WTC11 (cell line): ENCODE data around the gene SEPTIN8. TPM values are rescaled to one million over a fixed set of nuclear protein-coding genes. Genes with fewer than 3 reads are reported as not detected.

Source experiments
- ATAC-seq: fragments of 200-7000 bp; cut with Tn5 transposase; 2 replicates; pipeline ENCODE4 v1.10.0; 2021; ENCODE audit warnings: mild to moderate bottlenecking, moderate library complexity
- CTCF ChIA-PET: fragments of 300-600 bp; sonication (Branson Sonifier 250); formaldehyde crosslinking; loops from one replicate; lab custom pipeline; 2021; ENCODE audit warnings: antibody characterized with exemption; lab: Charles Lee
- POLR2A ChIA-PET: fragments of 350-600 bp; sonication (Branson Sonifier 250); formaldehyde crosslinking; loops from one replicate; lab custom pipeline; 2021; ENCODE audit warnings: antibody characterized with exemption; lab: Charles Lee
- DNase-seq: peaks from one replicate; pipeline ENCODE4 v3.0.0; 2021; ENCODE audit warnings: low spot score
- H3K27ac Mint-ChIP-seq: 2 replicates; pipeline ENCODE4 v1.8.0; 2021; ENCODE audit warnings: mixed read lengths
- H3K27me3 Mint-ChIP-seq: 2 replicates; pipeline ENCODE4 v1.8.0; 2021; ENCODE audit warnings: low read depth, mild to moderate bottlenecking, moderate library complexity, mixed read lengths
- H3K36me3 Mint-ChIP-seq: 2 replicates; pipeline ENCODE4 v1.8.0; 2021; ENCODE audit warnings: mixed read lengths
- H3K4me1 Mint-ChIP-seq: 2 replicates; pipeline ENCODE4 v1.8.0; 2022; ENCODE audit warnings: mixed read lengths
- H3K4me3 Mint-ChIP-seq: 2 replicates; pipeline ENCODE4 v1.8.0; 2021; ENCODE audit warnings: mild to moderate bottlenecking, moderate library complexity, mixed read lengths
- H3K9me3 Mint-ChIP-seq: 2 replicates; pipeline ENCODE4 v1.8.0; 2021; ENCODE audit warnings: mixed read lengths
- ARID4B ChIP-seq: sonication (generic); formaldehyde crosslinking; IDR thresholded peaks from 2 replicates; pipeline ENCODE4 v1.8.0; 2023; ENCODE audit warnings: missing genetic modification reagents, mild to moderate bottlenecking, borderline replicate concordance
- ATF1 ChIP-seq: sonication (generic); formaldehyde crosslinking; IDR thresholded peaks from 2 replicates; pipeline ENCODE4 v1.8.1; 2023; ENCODE audit warnings: mild to moderate bottlenecking, moderate library complexity, missing genetic modification reagents
- ERG ChIP-seq: fragments of 250-450 bp; sonication (Bioruptor Pico); IDR thresholded peaks from 2 replicates; pipeline ENCODE4 v1.8.0; 2021; ENCODE audit warnings: mild to moderate bottlenecking
- GABPB1 ChIP-seq: sonication (generic); formaldehyde crosslinking; IDR thresholded peaks from 2 replicates; pipeline ENCODE4 v1.8.1; 2023; ENCODE audit warnings: mild to moderate bottlenecking, missing genetic modification reagents
- HMGXB4 ChIP-seq: sonication (generic); formaldehyde crosslinking; IDR thresholded peaks from 2 replicates; pipeline ENCODE4 v1.8.1; 2023; ENCODE audit warnings: mild to moderate bottlenecking, moderate library complexity, missing genetic modification reagents
- RORB ChIP-seq: fragments of 250-450 bp; sonication (Bioruptor Pico); IDR thresholded peaks from 2 replicates; pipeline ENCODE4 v1.9.0; 2021; ENCODE audit warnings: mild to moderate bottlenecking
- TEAD4 ChIP-seq: sonication (generic); formaldehyde crosslinking; IDR thresholded peaks from 2 replicates; pipeline ENCODE4 v1.8.0; 2022; ENCODE audit warnings: mild to moderate bottlenecking, missing genetic modification reagents
- ZBTB43 ChIP-seq: sonication (generic); formaldehyde crosslinking; IDR thresholded peaks from 2 replicates; pipeline ENCODE4 v1.8.1; 2023; ENCODE audit warnings: mild to moderate bottlenecking, missing genetic modification reagents
- ZNF317 ChIP-seq: sonication (generic); formaldehyde crosslinking; IDR thresholded peaks from 2 replicates; pipeline ENCODE4 v1.8.1; 2023; ENCODE audit warnings: low read depth, mild to moderate bottlenecking, moderate library complexity, missing genetic modification reagents, borderline replicate concordance
- ZSCAN18 ChIP-seq: fragments of 250-450 bp; sonication (Bioruptor Pico); IDR thresholded peaks from 2 replicates; pipeline ENCODE4 v2.1.2; 2022; ENCODE audit warnings: mild to moderate bottlenecking, moderate library complexity
- total RNA-seq: library from RNA; stranded (reverse); gene quantifications from 3 replicates; pipeline ENCODE4 v1.2.3, GENCODE V29; 2021
- TF ChIP-seq, protein P1 (sequence below): sonication (generic); formaldehyde crosslinking; IDR thresholded peaks from 2 replicates; pipeline ENCODE4 v1.8.1; 2023; ENCODE audit warnings: mild to moderate bottlenecking, missing genetic modification reagents
- TF ChIP-seq, protein P2 (sequence below): sonication (generic); formaldehyde crosslinking; IDR thresholded peaks from 2 replicates; pipeline ENCODE4 v1.8.1; 2022; ENCODE audit warnings: missing genetic modification reagents, borderline replicate concordance

SEPTIN8 gene
- total RNA-seq, 1 experiment from 2014 or later, result 35.8 TPM

DNA sequence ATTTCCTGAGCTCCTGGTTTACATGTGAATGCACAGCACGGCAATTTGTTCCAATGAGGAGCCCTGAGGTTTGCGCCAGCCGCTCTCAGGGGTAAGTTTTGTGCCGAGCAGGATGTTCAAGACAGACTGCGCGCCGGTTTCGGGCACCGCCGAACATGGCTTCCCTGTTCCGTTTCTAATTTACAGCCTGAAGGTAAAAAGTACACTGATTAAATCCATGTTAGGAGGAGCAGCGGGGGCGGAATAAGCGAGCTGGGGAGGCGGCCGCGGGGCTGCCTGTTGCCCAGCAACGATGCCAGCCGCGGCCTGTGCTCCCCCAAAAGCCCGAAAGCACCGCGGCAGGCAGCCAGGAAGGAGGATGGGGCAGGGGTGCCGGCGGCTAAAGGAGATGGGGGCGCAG is 42.4 kb upstream of the SEPTIN8 start (continued):
- no peak for TF ChIP-seq ATF1 (CRISPR knock-in tag)
- TF ChIP-seq GABPB1 (CRISPR knock-in tag), result no peak
- no peak for TF ChIP-seq ZSCAN18 (CRISPR knock-in tag)
- no peak for TF ChIP-seq RORB (CRISPR knock-in tag)
- TF ChIP-seq ZNF317, result no peak

- TF ChIP-seq ZBTB43, result no peak
- TF ChIP-seq, protein P1, sequence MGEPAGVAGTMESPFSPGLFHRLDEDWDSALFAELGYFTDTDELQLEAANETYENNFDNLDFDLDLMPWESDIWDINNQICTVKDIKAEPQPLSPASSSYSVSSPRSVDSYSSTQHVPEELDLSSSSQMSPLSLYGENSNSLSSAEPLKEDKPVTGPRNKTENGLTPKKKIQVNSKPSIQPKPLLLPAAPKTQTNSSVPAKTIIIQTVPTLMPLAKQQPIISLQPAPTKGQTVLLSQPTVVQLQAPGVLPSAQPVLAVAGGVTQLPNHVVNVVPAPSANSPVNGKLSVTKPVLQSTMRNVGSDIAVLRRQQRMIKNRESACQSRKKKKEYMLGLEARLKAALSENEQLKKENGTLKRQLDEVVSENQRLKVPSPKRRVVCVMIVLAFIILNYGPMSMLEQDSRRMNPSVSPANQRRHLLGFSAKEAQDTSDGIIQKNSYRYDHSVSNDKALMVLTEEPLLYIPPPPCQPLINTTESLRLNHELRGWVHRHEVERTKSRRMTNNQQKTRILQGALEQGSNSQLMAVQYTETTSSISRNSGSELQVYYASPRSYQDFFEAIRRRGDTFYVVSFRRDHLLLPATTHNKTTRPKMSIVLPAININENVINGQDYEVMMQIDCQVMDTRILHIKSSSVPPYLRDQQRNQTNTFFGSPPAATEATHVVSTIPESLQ (CRISPR knock-in tag), result no peak
- no peak for TF ChIP-seq TEAD4 (CRISPR knock-in tag)
- TF ChIP-seq, protein P2, sequence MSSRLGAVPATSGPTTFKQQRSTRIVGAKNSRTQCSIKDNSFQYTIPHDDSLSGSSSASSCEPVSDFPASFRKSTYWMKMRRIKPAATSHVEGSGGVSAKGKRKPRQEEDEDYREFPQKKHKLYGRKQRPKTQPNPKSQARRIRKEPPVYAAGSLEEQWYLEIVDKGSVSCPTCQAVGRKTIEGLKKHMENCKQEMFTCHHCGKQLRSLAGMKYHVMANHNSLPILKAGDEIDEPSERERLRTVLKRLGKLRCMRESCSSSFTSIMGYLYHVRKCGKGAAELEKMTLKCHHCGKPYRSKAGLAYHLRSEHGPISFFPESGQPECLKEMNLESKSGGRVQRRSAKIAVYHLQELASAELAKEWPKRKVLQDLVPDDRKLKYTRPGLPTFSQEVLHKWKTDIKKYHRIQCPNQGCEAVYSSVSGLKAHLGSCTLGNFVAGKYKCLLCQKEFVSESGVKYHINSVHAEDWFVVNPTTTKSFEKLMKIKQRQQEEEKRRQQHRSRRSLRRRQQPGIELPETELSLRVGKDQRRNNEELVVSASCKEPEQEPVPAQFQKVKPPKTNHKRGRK, result no peak
- TF ChIP-seq HMGXB4 (CRISPR knock-in tag), result no peak
- TF ChIP-seq ARID4B (CRISPR knock-in tag), result no peak
- no peak for TF ChIP-seq ERG (CRISPR knock-in tag)
- H3K27ac Mint-ChIP-seq, result no peak overlapping the region
- H3K4me3 Mint-ChIP-seq, result no peak overlapping the region
- ChIA-PET POLR2A (interaction anchor here (0.6 kb wide), 1 partner anchor 62 kb away, joined by 3 read pairs; no protein-coding TSS in a partner anchor), CTCF (interaction anchor here (4.7 to 5.3 kb wide), 2 partner anchors 10 to 62 kb away, joined by 92 to 101 read pairs; no protein-coding TSS in a partner anchor)
- no peaks in the 10 kb centered on the region for H3K36me3 Mint-ChIP-seq
- peaks cover 72% of the 10 kb centered on the region for H3K27me3 Mint-ChIP-seq
- ATAC-seq, result no peak
- no peak for DNase-seq
- H3K4me1 Mint-ChIP-seq, result peaks cover 18% of the 10 kb centered on the region
- H3K9me3 Mint-ChIP-seq, result no peaks in the 10 kb centered on the region
Measured at GRCh38 chr5:132817011-132817410, 40.0 kb upstream of the SEPTIN8 start.
